NCI-H1694 treated with DMSO at 0.1 percent for 48 hours (cell line): ENCODE measurements around the gene KRTAP17-1.
"Not testable (repeated sequence)": the region's sequence is repeated elsewhere in the genome, so short reads cannot be mapped to it uniquely, and the experiment has no call there.

ENCODE experiments used
- DNase-seq: peaks from one replicate; lab custom pipeline; 2025; lab: John Stamatoyannopoulos, UW

KRTAP17-1 gene

DNA sequence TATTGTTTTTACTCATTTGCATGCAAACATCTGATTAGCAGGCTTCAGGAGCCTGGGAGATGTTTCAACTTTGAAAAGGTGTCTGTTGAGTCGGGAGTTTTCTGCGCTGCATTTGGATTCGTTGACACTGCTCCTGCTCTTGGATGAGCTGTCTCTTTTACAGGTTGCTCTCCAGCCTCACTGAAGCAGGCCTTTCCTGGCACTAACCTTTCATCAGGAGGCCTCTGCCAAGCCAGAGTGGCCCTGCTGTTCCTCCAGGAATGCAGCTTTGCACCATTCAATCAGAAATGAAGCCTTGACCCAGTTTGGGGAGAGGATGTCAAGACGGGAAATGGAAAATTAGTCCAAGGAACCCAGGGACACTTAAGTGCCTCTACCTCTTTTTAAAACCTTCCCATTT lies 12.5 kb downstream of the KRTAP17-1 start:
- no peak for DNase-seq

- DNase-seq = peak; percentile 80
These were observed 13.3 kb downstream of the KRTAP17-1 start, which contains the start of gene KRTAP29-1 for GRCh38 chr17:41301916-41302901. Gene KRTAP29-1 (minus strand): TSS chr17:41302851. CDS start chr17:41302851, 0 bp downstream.

- DNase-seq = no peak
These were observed 14.2 kb downstream of the KRTAP17-1 start for GRCh38 chr17:41301204-41301790.

DNA sequence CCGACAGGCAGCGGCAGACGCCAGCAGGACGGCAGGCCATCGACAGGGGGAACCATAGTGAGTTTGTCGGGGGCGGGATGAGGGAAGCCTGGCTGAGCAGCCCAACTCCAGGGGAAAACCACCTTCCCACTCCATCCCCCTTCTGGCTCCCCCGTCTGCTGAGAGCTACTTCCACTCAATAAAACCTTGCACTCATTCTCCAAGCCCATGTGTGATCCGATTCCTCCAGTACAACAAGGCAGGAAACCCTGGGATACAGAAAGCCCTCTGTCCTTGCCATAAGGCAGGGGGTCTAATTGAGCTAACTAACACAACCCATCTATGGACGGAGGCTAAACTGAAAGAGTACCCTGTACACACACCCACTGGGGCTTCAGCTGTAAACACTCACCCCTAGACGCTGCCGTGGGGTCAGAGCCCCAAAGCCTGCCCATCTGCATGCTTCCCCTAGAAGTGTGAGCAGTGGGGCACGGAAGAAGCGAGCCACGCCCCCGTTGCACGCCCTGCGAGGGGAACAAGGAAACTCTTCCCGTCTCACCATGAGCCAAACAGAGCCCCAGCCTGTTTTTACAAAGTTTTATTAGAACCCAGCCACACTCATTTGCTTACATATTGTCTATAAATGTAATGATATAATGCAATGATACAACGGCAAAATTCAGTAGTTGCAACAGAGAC lies 16.9 kb downstream of the KRTAP17-1 start:
- no peak for DNase-seq

DNA sequence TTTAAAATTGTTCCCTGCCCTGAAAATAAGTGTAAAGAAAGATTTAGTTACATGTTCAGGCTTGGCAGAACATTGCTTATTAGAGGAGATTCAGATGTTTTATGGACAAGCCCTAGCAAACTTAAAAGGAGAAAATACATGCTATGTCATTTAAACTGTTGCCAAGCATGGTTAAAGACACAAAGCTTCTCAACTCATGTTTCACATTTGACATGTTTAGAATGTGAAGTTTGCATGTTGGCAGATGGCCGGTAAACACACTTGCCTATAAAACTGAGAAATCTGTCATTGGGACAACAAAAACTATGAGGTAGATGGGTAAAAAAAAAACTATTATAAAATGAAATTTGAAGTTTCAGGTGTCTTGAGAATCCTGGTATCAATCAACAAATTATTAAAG lies 18.7 kb downstream of the KRTAP17-1 start:
- DNase-seq = no peak

DNA sequence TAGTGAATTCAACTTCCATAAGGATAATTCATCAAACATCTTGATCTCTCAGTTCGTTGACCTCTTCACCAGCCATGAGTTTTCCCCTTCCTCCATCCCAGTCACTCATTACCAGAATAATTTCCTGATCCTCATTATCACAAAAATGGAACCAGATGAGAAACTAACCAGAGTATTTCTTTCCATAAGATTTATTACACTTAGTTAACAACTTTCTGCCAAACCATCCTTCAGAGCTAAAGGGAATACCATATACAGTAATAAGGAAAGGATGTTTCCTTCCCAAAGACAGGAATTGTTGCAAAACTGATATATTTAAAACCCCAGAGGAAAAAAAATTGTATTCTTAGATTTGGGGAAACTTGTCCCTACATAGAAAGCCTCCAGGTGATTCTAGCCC lies 21.5 kb downstream of the KRTAP17-1 start:
- no peak for DNase-seq

DNA sequence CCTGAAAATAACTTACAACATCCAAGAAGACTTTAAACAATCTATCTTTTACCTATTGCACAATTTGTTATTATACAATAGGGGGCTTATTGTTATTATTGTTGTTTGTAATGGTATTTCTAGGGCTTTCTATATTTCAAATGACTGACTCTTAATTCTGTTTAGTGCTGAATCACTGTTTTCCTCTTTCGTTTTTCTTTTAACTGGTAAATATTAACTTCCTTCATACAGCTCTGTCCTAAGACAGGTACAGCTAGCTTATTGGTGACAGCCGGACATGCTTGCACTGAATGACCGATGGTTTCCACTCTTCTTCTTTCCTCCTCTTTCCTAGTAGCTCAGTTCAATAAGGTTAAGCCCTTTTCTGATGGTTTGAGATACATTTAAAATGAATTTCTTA lies 28.5 kb downstream of the KRTAP17-1 start:
- no peak for DNase-seq

DNA sequence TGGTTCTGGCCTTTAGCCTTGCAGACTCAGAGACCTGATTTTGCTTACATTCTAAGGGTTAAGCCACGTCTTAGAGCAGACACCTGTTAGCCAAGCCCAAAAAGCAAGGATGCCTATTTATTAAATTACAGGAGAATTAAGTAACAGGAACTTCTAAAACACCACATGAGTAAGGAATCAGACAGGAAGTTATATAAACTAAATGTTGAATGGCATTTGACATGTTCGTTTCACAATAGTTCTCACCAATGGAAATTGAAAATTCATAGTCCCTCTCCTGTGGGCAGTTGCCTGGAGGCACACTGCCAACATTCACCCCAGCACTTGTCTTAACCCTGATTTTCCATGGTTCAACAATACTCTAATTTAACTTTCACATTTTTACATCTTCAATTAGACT lies 31.0 kb downstream of the KRTAP17-1 start:
- DNase-seq = no peak

- DNase-seq = no peak
These were observed 31.5 kb downstream of the KRTAP17-1 start for GRCh38 chr17:41284043-41284442.

DNA sequence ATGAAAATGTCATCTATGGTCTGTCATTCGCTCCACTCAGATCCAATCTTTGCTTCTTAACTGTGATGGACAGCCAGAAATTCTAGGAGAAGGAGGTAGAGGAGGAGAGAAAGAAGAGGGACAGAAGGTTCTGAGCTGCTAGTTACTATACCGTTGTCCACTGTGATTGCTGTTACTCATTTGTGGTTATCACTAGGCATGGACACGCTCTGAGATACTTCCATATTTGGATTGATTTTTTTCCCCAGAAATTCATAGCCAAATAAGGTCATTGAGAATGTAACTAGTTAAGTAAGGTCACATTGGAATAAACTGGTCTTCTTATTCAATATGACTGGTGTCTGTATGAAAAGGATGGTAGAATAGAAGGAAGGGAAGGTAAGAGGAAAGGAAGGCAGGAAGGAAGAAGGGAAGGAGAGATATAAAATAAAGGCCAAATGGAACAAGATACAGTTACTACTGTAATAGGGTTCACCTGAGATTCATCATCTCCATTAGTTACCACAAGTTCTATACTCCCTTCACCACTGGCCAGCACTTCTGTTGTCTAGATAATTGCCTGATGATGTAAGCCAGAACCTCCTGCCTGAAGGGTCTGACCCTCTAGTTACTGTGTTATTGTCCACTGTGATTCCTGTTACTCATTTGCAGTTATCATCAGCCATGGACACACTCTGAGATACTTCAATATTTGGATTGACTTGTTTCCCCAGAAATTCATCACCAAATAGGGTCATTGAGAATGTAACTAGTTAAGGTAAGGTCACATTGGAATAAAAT lies 37.1 kb downstream of the KRTAP17-1 start:
- no peak for DNase-seq

GRCh38 chr17:41275648-41276190 lies 39.8 kb downstream of the KRTAP17-1 start, which contains the start of gene KRTAP9-7:
Gene KRTAP9-7 (plus strand): TSS chr17:41275698. CDS start chr17:41275698, 0 bp downstream.
- not testable (repeated sequence) for DNase-seq

DNA sequence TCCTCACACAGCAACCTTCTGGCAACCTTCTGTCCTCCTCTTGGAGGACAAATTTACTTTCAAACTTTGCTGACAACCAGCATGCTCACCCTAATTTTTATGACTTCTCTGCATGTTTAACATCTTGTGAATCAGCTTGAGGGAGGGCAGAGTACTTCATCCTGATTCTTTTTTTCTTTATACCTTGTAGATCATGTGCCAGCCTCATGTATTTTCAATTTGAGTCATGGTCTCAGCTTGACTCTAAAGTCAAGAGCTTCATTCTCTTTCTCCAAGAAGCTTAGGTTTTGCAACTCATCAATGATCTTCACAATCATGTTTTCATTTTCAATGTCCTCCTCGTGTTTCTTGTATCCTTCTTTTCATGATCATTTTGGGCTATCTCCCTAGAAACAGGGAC lies 43.7 kb downstream of the KRTAP17-1 start:
- no peak for DNase-seq

DNA sequence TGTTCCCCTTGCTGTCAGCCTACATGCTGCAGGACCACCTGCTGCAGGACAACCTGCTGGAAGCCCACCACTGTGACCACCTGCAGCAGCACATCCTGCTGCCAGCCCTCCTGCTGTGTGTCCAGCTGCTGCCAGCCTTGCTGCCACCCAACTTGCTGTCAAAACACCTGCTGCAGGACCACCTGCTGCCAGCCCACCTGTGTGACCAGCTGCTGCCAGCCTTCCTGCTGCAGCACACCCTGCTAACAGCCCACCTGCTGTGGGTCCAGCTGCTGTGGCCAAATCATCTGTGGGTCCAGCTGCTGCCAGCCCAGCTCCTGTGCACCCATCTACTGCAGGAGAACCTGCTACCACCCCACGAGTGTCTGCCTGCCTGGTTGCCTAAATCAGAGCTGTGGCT lies 44.2 kb downstream of the KRTAP17-1 start:
- not testable (repeated sequence) for DNase-seq

- no peak for DNase-seq
These were observed 47.8 kb downstream of the KRTAP17-1 start for GRCh38 chr17:41267711-41268110.

GRCh38 chr17:41265078-41265477 lies 50.4 kb downstream of the KRTAP17-1 start, which contains the start of gene KRTAP9-6:
Gene KRTAP9-6 (plus strand): TSS chr17:41265378. CDS start chr17:41265378, 0 bp downstream.
- no peak for DNase-seq
